ENCODE results near the gene POGLUT3.
A peak's percentile ranks its signal among the peaks of the same experiment; 100 is the strongest.

The POGLUT3 gene

DNA sequence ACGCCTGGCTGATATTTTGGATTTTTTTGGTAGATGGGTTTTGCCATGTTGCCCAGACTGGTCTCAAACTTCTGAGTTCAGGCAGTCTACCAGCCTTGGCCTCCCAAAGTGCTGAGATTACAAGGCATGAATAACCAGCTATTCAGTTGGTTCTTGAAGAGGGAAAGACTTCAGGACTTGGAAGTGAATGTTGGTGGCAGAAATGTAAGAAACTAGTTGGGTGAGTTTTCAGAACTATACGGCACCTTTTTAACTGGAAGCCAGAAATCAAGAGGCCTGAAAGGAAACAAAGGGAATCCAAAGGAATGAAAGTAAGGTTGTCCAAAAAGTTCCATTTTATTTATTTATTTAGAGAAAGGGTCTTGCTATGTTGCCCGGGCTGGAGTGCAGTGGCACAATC, 2.9 kb downstream of the POGLUT3 start:
- no peaks in the 10 kb centered on the region for H3K27me3 ChIP-seq (ENCODE audit: low read depth)
- in situ Hi-C loops (cut with MboI; ENCODE audit: low sequenced_read_pairs), result loop anchor here (10.0 kb wide), 1 partner anchor 271 kb away; the partner anchor contains the start of genes ATM and NPAT

DNA sequence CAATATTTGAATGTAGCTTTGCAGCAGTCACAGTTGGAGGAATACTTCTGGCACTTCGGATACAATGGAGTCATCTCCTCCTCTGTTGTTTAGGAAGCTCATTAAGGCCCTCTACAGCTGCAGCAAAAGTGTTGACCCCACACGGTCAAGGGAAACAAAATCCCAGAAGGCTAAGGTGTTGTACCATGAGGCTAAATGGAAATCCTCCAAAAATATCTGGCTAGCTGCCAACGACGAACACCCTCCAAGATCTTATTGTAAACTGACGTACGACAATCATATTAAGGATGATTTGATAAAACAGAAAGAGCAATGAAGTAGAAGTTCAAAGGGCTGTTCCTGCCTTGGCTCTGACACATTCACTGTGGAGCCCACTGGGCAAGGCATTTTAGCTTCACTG, 4.0 kb downstream of the POGLUT3 start:
- Histone ChIP-seq H3K4me1 (peaks cover 16% of the 10 kb centered on the region), H3K27me3 (ENCODE audit: low read depth) (no peaks in the 10 kb centered on the region), H3K9me3 (no peaks in the 10 kb centered on the region), H3K36me3 (replicated peaks) (peaks cover 10% of the 10 kb centered on the region), H3K4me3 (no peak overlapping the region)
- in situ Hi-C loops (cut with MboI; ENCODE audit: low sequenced_read_pairs), result loop anchor here (10.0 kb wide), 1 partner anchor 269 kb away; the partner anchor contains the start of genes ATM and NPAT
- DNase-seq (ENCODE audit: low spot score in 2 of 2), result no peak

More for the DNA sequence above, 2.9 kb downstream of the POGLUT3 start:
- Histone ChIP-seq H3K36me3 (replicated peaks) (peaks cover 3% of the 10 kb centered on the region; the same call in 1 of the 2 replicates), H3K4me3 (no peak overlapping the region), H3K4me1 (peaks cover 16% of the 10 kb centered on the region), H3K9me3 (no peaks in the 10 kb centered on the region)
- DNase-seq (ENCODE audit: low spot score in 2 of 2), result no peak

DNA sequence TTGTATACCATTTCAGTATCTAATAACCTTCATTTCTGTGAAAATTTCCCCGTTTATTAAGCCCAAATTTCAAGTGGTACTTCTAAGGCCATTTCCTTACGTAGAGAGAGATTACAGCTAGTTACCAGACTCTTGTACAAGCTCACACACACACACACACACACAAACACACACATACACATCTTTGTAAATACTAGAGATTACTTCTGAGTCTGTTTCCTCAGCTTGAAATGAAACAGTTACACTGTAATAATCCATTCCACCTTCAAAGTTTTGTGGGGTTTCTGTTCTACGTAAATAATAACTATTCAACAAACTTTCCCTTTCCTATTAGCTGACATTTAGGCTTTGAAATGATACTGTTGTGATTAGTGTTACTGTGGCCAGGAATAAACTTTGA, 6.2 kb downstream of the POGLUT3 start:
- Histone ChIP-seq H3K36me3 (replicated peaks) (peaks cover 26% of the 10 kb centered on the region), H3K9me3 (no peaks in the 10 kb centered on the region), H3K4me3 (no peak overlapping the region), H3K4me1 (peaks cover 11% of the 10 kb centered on the region), H3K27me3 (ENCODE audit: low read depth) (no peaks in the 10 kb centered on the region)
- no peak for DNase-seq (ENCODE audit: low spot score in 2 of 2)
- in situ Hi-C loops (cut with MboI; ENCODE audit: low sequenced_read_pairs), result loop anchor here (10.0 kb wide), 1 partner anchor 267 kb away; the partner anchor contains the start of genes ATM and NPAT

DNA sequence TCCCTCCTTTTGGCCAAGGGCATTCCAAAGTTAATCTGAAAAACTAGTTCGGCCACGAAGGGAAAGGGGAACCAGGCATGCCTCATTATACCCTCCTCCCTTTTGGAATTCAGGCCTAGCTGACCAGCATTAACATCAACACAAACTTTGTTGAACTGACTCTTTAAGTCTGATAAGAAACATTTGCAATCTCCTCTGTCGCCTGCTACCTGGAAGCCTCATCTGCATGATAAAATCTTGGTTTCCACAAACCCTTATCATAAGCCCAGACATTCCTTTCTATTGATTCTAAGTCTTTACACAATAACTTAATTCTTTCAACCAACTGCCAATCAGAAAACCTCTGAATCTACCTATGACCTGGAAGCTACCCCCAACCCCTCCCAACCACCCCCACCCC, 11.4 kb downstream of the POGLUT3 start:
- DNase-seq (ENCODE audit: low spot score in 2 of 2), result no peak
- no peak overlapping the region for H3K4me3 ChIP-seq
- H3K27me3 ChIP-seq (ENCODE audit: low read depth), result no peaks in the 10 kb centered on the region
- H3K9me3 ChIP-seq, result no peaks in the 10 kb centered on the region
- in situ Hi-C loops (cut with MboI; ENCODE audit: low sequenced_read_pairs), result loop anchor here (5.0 kb wide), 1 partner anchor 150 kb away; no protein-coding TSS in a partner anchor
- peaks cover 5% of the 10 kb centered on the region; the same call in 1 of the 2 replicates for H3K4me1 ChIP-seq
- peaks cover 56% of the 10 kb centered on the region for H3K36me3 ChIP-seq (replicated peaks)

DNA sequence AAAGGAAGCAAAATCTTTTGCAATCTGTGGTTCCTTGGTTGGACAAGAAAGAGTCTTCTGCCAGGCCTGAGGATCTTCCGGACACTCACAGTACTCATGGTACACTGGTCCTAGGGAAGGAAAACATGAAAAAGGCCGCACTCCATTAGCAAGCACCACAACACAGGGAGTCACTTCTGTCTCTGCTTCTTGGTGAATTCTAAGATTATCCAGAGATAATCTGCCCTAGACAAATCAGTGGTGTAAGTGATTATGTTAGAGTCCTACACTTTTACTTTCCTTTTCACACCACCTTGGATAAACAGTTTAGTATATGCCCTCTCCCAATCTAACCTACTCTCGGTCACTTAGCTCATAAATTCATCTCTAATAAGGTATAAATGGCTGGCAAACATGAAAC, 11.9 kb downstream of the POGLUT3 start:
- Histone ChIP-seq H3K4me1 (peaks cover 5% of the 10 kb centered on the region; the same call in 1 of the 2 replicates), H3K36me3 (replicated peaks) (peaks cover 60% of the 10 kb centered on the region), H3K4me3 (no peak overlapping the region), H3K27me3 (ENCODE audit: low read depth) (no peaks in the 10 kb centered on the region), H3K9me3 (no peaks in the 10 kb centered on the region)
- no peak for DNase-seq (ENCODE audit: low spot score in 2 of 2)
- in situ Hi-C loops (cut with MboI; ENCODE audit: low sequenced_read_pairs), result loop anchor here (5.0 kb wide), 1 partner anchor 151 kb away; no protein-coding TSS in a partner anchor

DNA sequence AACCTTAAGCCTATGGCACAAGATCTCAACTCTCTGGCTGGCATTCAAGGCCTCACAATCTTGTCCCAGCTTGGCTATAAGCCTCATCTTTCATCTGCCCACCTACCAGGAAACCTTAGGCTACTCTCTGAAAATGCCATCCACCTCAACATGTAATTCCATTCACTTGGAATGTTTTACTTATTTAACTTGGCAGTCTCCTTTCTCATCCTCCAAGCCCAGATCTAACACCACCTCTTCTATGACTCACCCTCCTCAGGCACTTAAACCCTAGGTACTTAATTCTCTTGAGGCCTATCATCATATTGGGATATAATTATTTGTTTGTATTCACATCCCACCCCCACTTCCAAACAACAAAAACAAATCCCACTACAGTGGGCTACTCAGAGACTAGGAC, 15.0 kb downstream of the POGLUT3 start:
- Histone ChIP-seq H3K4me3 (no peak overlapping the region), H3K4me1 (peaks cover 5% of the 10 kb centered on the region; the same call in 1 of the 2 replicates), H3K9me3 (no peaks in the 10 kb centered on the region), H3K36me3 (replicated peaks) (peaks cover 50% of the 10 kb centered on the region), H3K27me3 (ENCODE audit: low read depth) (no peaks in the 10 kb centered on the region)
- in situ Hi-C loops (cut with MboI; ENCODE audit: low sequenced_read_pairs), result no loop called here
- no peak for DNase-seq (ENCODE audit: low spot score in 2 of 2)

DNA sequence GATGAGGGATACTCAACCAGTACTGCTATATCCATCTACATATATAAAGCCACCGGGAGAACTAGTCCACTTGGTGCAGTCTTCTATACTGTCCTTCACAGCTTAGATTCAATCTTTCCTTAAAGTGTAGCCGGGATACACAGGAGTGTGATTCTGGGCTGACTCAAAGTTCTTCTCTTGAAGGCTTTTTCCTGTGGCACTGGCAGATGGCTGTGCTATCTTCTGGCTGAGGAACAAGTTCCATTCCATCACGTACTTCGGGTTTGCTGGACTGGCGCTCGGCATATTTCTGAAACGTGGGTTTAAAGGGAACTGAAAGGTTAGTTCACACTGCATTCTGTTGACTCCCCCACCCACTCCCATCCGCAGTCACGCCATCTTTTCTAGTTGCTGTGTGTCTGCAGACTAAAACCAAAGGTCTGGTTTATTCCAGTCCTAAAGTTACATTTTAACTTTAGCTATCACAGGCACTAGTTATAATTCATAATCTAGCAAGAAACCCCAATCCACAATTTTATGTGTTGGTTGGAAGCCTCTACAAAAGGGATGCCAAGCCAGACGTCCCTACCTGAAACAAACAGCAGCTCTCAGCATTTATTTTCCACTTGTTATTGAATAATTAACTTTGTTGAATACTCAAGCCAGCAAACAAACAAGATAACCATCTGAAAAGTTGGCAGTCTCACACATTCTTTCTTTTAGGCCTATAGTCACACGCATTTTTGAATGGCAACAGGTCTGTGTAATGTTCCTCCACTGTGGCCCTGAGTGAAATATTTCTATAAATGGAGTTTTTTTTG, 23.3 kb downstream of the POGLUT3 start:
- Histone ChIP-seq H3K4me1 (no peaks in the 10 kb centered on the region), H3K27me3 (ENCODE audit: low read depth) (no peaks in the 10 kb centered on the region), H3K4me3 (no peak overlapping the region), H3K36me3 (replicated peaks) (peaks cover 51% of the 10 kb centered on the region), H3K9me3 (no peaks in the 10 kb centered on the region)
- in situ Hi-C loops (cut with MboI; ENCODE audit: low sequenced_read_pairs), result no loop called here
- DNase-seq (ENCODE audit: low spot score in 2 of 2), result no peak

DNA sequence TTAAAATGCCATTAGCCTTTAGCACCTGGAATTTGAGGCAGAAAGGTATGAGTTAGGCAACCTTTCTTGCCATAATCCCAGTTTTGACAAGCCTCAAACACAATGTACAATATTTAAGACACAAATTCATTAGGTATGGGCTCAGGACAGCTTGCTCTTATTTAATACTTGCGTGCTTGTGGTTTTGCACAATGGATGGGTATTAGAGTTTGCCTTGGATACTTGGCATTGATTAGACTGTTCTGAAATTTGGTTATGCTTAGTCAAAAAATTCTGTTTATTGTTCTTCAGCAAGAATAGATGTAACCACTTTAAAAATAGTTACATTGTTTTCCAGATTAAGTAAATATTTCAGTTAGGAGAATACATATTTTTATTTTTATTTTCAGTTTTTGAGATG, 25.5 kb downstream of the POGLUT3 start:
- in situ Hi-C loops (cut with MboI; ENCODE audit: low sequenced_read_pairs), result no loop called here
- Histone ChIP-seq H3K4me3 (no peak overlapping the region), H3K36me3 (replicated peaks) (peaks cover 41% of the 10 kb centered on the region), H3K4me1 (peaks cover 5% of the 10 kb centered on the region), H3K27me3 (ENCODE audit: low read depth) (no peaks in the 10 kb centered on the region), H3K9me3 (no peaks in the 10 kb centered on the region)
- no peak for DNase-seq (ENCODE audit: low spot score in 2 of 2)

DNA sequence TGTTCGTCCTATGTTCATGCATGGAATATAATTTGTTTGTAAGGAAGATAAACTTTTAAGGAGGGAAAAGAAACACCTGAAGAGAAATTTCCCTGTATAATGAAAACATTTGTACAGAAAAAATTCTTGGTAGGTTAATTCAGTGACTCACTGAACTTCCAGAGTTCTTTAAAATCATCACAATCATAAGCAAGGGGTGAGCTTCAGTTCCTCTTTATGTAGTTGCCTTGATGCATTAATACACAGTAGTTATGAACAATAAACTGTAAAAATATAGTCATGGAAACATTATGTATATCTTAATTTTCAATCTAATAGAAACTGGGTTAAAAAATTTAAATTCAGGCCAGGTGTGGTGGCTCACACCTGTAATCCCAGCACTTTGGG, 29.7 kb downstream of the POGLUT3 start:
- no peak overlapping the region for H3K4me3 ChIP-seq
- no peaks in the 10 kb centered on the region for H3K27me3 ChIP-seq (ENCODE audit: low read depth)
- peaks cover 8% of the 10 kb centered on the region for H3K4me1 ChIP-seq
- H3K9me3 ChIP-seq, result no peaks in the 10 kb centered on the region
- in situ Hi-C loops (cut with MboI; ENCODE audit: low sequenced_read_pairs), result no loop called here
- DNase-seq (ENCODE audit: low spot score in 2 of 2), result no peak
- peaks cover 10% of the 10 kb centered on the region for H3K36me3 ChIP-seq (replicated peaks)

DNA sequence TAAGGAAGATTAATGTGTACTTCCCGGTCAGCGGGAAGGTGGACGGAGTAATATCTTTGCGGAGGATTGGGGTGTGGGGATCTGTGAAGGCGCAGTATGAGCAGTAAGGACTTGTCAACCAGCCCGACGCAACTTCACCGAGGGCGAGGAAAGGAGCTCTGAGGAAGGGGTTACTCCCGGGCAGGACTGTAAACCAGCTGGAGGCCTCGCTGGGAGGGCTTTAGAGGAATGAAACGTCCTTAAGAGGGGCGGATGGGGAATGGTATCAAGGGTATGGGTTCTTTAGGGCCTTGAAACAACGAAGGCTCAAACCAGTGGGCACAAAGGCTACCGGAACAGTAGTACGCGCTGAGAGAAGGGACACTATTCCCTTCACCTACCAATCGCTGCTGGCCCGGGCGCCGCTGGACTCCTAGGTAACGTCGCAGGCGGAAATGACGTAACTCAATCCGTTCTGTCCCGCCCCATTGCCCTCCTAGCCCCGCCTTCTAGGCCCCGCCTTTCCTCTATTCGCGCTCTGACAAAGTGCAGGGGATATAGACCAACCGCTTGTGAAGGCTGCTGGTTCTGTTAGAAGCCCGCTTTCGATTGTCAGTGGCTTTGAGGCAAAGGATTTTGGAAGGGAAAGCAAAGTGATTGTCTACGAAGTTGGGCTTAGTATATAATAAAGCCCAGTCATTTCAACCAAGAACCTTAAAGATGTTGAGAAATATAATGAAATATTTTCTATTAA, 30.9 kb downstream of the POGLUT3 start, which contains the start of gene C11orf65:
C11orf65 (minus strand) TSS at position 439 of the 733 bp plus-strand sequence. CDS start 5,970 bp downstream, outside the sequence.
- DNase-seq (ENCODE audit: low spot score in 2 of 2), result peak; percentile 93 to 97
- in situ Hi-C loops (cut with MboI; ENCODE audit: low sequenced_read_pairs), result no loop called here
- Histone ChIP-seq H3K4me3 (peak within 1 kb of the TSS; percentile 73), H3K9me3 (no peaks in the 10 kb centered on the region), H3K27me3 (ENCODE audit: low read depth) (no peaks in the 10 kb centered on the region), H3K4me1 (peaks cover 8% of the 10 kb centered on the region), H3K36me3 (replicated peaks) (peaks cover under 1% of the 10 kb centered on the region; the same call in 1 of the 2 replicates)

DNA sequence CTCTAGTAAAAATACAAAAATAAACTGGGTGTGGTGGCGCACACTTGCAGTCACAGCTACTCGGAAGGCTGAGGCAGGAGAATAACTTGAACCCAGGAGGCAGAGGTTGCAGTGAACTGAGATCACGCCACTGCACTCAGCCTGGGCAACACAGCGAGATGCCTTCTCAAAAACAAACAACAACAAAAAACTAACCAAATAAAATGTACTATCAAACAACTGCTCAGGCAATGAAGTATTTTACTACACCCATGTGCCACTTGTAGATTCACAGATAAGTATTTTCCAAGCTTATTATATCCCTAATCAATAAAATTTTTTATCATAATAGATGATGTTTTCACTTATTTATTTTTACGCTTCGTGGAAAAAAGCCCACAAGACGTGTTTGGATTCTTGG, 31.8 kb downstream of the POGLUT3 start:
- Histone ChIP-seq H3K27me3 (ENCODE audit: low read depth) (no peaks in the 10 kb centered on the region), H3K9me3 (no peaks in the 10 kb centered on the region), H3K36me3 (replicated peaks) (no peaks in the 10 kb centered on the region), H3K4me1 (peaks cover 8% of the 10 kb centered on the region), H3K4me3 (peak overlapping the region; percentile 73)
- DNase-seq (ENCODE audit: low spot score in 2 of 2), result no peak
- in situ Hi-C loops (cut with MboI; ENCODE audit: low sequenced_read_pairs), result no loop called here

DNA sequence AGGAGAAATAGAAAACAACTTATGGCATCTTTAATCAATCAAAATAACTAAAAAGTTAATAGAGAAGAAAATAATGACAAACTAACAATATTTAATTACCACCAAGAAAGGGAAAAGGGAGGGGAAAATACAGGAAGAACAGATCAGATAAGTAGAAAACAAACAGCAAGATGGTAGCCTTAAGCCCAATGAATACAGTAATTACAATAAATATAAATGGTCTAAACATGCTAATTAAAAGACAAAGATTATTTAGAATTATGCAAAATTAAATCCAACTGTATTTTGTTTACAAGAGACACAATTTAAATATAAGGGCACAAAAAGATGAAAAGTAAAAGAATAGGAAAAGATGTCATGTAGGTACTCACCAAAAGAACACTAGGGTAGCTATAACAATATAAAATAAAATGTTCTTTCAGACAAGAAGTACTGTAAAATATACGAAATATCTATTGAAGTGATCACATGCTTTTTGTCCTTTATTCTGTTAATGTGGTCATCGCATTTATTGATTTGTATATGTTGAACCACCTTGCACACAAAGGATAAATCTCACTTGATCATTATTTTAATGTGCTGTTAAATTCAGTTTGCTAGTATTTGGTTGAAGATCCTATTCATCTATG, 44.9 kb downstream of the POGLUT3 start:
- no peaks in the 10 kb centered on the region; the same call in 1 of the 2 replicates for H3K9me3 ChIP-seq
- no peaks in the 10 kb centered on the region for H3K27me3 ChIP-seq (ENCODE audit: low read depth)
- H3K4me3 ChIP-seq, result no peak overlapping the region
- H3K4me1 ChIP-seq, result no peaks in the 10 kb centered on the region
- in situ Hi-C loops (cut with MboI; ENCODE audit: low sequenced_read_pairs), result no loop called here
- no peak for DNase-seq (ENCODE audit: low spot score in 2 of 2)
- H3K36me3 ChIP-seq (replicated peaks), result no peaks in the 10 kb centered on the region

Data from HAP-1 (cell line).